Panc1 (cell line): ENCODE data around the gene KIAA1217.

Source experiments
- POLR2AphosphoS5 ChIP-seq: IDR thresholded peaks from 2 replicates; pipeline ENCODE4 v1.6.1; 2012; ENCODE audit warnings: mild to moderate bottlenecking, low read depth, low read length, moderate library complexity
- SIN3A ChIP-seq: IDR thresholded peaks from 2 replicates; pipeline ENCODE4 v1.6.1; 2012; ENCODE audit warnings: low read depth, mild to moderate bottlenecking, low read length, moderate library complexity, borderline replicate concordance; ENCODE audit not compliant: insufficient read depth
- TF ChIP-seq, protein P1 (sequence below): fragments of 450-650 bp; IDR thresholded peaks from 2 replicates; pipeline ENCODE4 v1.5.1; 2017; ENCODE audit warnings: mild to moderate bottlenecking
- TF ChIP-seq, protein P2 (sequence below), 2 experiments: IDR thresholded peaks; 2 replicates each; pipeline ENCODE4 v1.6.1; 2011 to 2012; ENCODE audit warnings: low read depth in 2 of 2, control low read depth in 1 of 2, low read length in 1 of 2, mild to moderate bottlenecking in 1 of 2, moderate library complexity in 1 of 2; ENCODE audit not compliant: insufficient read depth in 1 of 2

DNA sequence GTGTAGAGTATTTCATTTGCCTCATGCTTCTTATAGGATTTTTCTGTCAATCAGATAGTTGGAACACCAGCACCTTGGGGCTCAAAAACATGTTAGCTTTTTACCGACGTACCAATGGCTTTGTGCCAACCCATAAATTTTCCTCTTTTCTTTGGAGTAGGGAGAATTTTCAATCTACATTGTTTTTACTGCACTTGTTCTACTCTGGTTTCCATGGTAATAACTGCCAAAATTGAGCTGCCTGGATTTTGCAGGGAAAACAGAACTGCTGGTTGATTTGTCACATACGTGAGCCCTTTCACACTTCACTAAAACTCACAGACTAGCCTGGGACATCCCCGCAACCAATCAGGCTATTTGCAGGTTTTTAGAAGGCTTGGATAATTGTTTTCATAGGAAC lies 325.0 kb downstream of the KIAA1217 start:
- no peak for TF ChIP-seq POLR2AphosphoS5
- TF ChIP-seq, protein P1, sequence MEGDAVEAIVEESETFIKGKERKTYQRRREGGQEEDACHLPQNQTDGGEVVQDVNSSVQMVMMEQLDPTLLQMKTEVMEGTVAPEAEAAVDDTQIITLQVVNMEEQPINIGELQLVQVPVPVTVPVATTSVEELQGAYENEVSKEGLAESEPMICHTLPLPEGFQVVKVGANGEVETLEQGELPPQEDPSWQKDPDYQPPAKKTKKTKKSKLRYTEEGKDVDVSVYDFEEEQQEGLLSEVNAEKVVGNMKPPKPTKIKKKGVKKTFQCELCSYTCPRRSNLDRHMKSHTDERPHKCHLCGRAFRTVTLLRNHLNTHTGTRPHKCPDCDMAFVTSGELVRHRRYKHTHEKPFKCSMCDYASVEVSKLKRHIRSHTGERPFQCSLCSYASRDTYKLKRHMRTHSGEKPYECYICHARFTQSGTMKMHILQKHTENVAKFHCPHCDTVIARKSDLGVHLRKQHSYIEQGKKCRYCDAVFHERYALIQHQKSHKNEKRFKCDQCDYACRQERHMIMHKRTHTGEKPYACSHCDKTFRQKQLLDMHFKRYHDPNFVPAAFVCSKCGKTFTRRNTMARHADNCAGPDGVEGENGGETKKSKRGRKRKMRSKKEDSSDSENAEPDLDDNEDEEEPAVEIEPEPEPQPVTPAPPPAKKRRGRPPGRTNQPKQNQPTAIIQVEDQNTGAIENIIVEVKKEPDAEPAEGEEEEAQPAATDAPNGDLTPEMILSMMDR = no peak
- TF ChIP-seq, protein P2, sequence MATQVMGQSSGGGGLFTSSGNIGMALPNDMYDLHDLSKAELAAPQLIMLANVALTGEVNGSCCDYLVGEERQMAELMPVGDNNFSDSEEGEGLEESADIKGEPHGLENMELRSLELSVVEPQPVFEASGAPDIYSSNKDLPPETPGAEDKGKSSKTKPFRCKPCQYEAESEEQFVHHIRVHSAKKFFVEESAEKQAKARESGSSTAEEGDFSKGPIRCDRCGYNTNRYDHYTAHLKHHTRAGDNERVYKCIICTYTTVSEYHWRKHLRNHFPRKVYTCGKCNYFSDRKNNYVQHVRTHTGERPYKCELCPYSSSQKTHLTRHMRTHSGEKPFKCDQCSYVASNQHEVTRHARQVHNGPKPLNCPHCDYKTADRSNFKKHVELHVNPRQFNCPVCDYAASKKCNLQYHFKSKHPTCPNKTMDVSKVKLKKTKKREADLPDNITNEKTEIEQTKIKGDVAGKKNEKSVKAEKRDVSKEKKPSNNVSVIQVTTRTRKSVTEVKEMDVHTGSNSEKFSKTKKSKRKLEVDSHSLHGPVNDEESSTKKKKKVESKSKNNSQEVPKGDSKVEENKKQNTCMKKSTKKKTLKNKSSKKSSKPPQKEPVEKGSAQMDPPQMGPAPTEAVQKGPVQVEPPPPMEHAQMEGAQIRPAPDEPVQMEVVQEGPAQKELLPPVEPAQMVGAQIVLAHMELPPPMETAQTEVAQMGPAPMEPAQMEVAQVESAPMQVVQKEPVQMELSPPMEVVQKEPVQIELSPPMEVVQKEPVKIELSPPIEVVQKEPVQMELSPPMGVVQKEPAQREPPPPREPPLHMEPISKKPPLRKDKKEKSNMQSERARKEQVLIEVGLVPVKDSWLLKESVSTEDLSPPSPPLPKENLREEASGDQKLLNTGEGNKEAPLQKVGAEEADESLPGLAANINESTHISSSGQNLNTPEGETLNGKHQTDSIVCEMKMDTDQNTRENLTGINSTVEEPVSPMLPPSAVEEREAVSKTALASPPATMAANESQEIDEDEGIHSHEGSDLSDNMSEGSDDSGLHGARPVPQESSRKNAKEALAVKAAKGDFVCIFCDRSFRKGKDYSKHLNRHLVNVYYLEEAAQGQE (IDR thresholded peaks at IDR 0.05; ENCODE audit: insufficient read depth in 1 of 2, low read depth in 2 of 2, low read length in 1 of 2) = no peak
- no peak for TF ChIP-seq SIN3A
